Occipital lobe (tissue), 2 donors: Measurements from ENCODE around the gene CRYBG2. TPM values are rescaled to one million over a fixed set of nuclear protein-coding genes. Genes with fewer than 3 reads are reported as not detected.
"Not testable (repeated sequence)": the region's sequence is repeated elsewhere in the genome, so short reads cannot be mapped to it uniquely, and the experiment has no call there.

Source experiments
- DNase-seq: peaks from one replicate; lab custom pipeline; 2025; lab: John Stamatoyannopoulos, UW
- total RNA-seq: library from RNA; depleted of rRNA; stranded (reverse); fragments of >200 nt; gene quantifications from one replicate; pipeline ENCODE4 v1.2.3, GENCODE V29; 2014

Gene CRYBG2
- total RNA-seq, 1 donor from 2014 or later: 1.1 TPM

GRCh38 chr1:26350701-26351589, 3.0 kb downstream of the CRYBG2 start:
- no peak for DNase-seq

- no peak for DNase-seq
Observed at GRCh38 chr1:26350343-26350700, 3.6 kb downstream of the CRYBG2 start.

GRCh38 chr1:26349877-26350244, 4.1 kb downstream of the CRYBG2 start:
- DNase-seq: no peak

GRCh38 chr1:26349188-26349876, 4.6 kb downstream of the CRYBG2 start:
- DNase-seq: no peak

- no peak for DNase-seq
Observed at GRCh38 chr1:26346274-26347033, 7.5 kb downstream of the CRYBG2 start.

- DNase-seq: no peak
Observed at GRCh38 chr1:26345718-26346117, 8.2 kb downstream of the CRYBG2 start.

- DNase-seq: no peak
Observed at GRCh38 chr1:26344147-26344920, 9.6 kb downstream of the CRYBG2 start.

GRCh38 chr1:26340047-26340481, 13.9 kb downstream of the CRYBG2 start:
- DNase-seq: no peak

- no peak for DNase-seq
Observed at GRCh38 chr1:26338670-26339069, 15.3 kb downstream of the CRYBG2 start.

GRCh38 chr1:26337625-26338024, 16.3 kb downstream of the CRYBG2 start:
- DNase-seq: no peak

- no peak for DNase-seq
Observed at GRCh38 chr1:26337206-26337535, 16.8 kb downstream of the CRYBG2 start.

- no peak for DNase-seq
Observed at GRCh38 chr1:26336477-26337205, 17.3 kb downstream of the CRYBG2 start.

GRCh38 chr1:26335774-26336476, 18.0 kb downstream of the CRYBG2 start:
- no peak for DNase-seq

- not testable (repeated sequence) for DNase-seq
Observed at GRCh38 chr1:26333312-26333711, 20.6 kb downstream of the CRYBG2 start.

- DNase-seq: no peak
Observed at GRCh38 chr1:26330276-26330675, 23.7 kb downstream of the CRYBG2 start.

GRCh38 chr1:26329380-26329779, 24.6 kb downstream of the CRYBG2 start:
- not testable (repeated sequence) for DNase-seq

GRCh38 chr1:26328597-26328996, 25.3 kb downstream of the CRYBG2 start:
- no peak for DNase-seq

GRCh38 chr1:26327956-26328362, 26.0 kb downstream of the CRYBG2 start:
- no peak for DNase-seq

- no peak for DNase-seq
Observed at GRCh38 chr1:26324550-26324949, 29.4 kb downstream of the CRYBG2 start.

- no peak for DNase-seq
Observed at GRCh38 chr1:26323382-26323781, 30.5 kb downstream of the CRYBG2 start.
